GM13977 (cell line): ENCODE results near the gene ELOVL7.
"Not testable (repeated sequence)": the region's sequence is repeated elsewhere in the genome, so short reads cannot be mapped to it uniquely, and the experiment has no call there.

Source experiments
- DNase-seq: peaks from one replicate; pipeline ENCODE4 v3.0.0; 2012; ENCODE audit warnings: low spot score
- CTCF ChIP-seq: IDR thresholded peaks from 2 replicates; pipeline ENCODE4 v1.5.1; 2012; ENCODE audit warnings: mild to moderate bottlenecking, control low read depth; ENCODE audit not compliant: insufficient read depth; ENCODE audit errors: extremely low read depth, missing control alignments
- in situ Hi-C: fragments of 300-500 bp; cut with MboI; formaldehyde crosslinking; loops from one replicate; pipeline ENCODE4 v1.12.0; 2022; ENCODE audit warnings: low sequenced_read_pairs, low pct_unique_long_range_greater_than_20kb, mixed read lengths, inconsistent platforms; ENCODE audit not compliant: unreplicated experiment

ELOVL7 gene

GRCh38 chr5:60886158-60886557 lies 42.1 kb upstream of the ELOVL7 start:
- no peak for DNase-seq
- in situ Hi-C loops: loop anchor here (10.0 kb wide), 1 partner anchor 211 kb away; no protein-coding TSS in a partner anchor
- TF ChIP-seq CTCF: no peak

- in situ Hi-C loops: loop anchor here (10.0 kb wide), 1 partner anchor 208 kb away; no protein-coding TSS in a partner anchor
- DNase-seq: peak; percentile 44
- TF ChIP-seq CTCF: peak; percentile 55
Measured at GRCh38 chr5:60883229-60883628, 39.2 kb upstream of the ELOVL7 start.

- in situ Hi-C loops: no loop called here
- no peak for TF ChIP-seq CTCF
Measured at GRCh38 chr5:60872892-60873291, 28.8 kb upstream of the ELOVL7 start.

GRCh38 chr5:60870857-60871256 lies 26.8 kb upstream of the ELOVL7 start:
- no peak for TF ChIP-seq CTCF
- DNase-seq: no peak
- in situ Hi-C loops: no loop called here

More at GRCh38 chr5:60872892-60873291, 28.8 kb upstream of the ELOVL7 start:
- no peak for DNase-seq

GRCh38 chr5:60860572-60860971 lies 16.5 kb upstream of the ELOVL7 start:
- DNase-seq, in situ Hi-C loops: not testable (repeated sequence)

- no peak for DNase-seq
- no peak for TF ChIP-seq CTCF
- in situ Hi-C loops: no loop called here
Measured at GRCh38 chr5:60856066-60856465, 12.0 kb upstream of the ELOVL7 start.

GRCh38 chr5:60852940-60853339 lies 8.9 kb upstream of the ELOVL7 start:
- in situ Hi-C loops: no loop called here
- no peak for TF ChIP-seq CTCF
- no peak for DNase-seq
